Lower leg skin (tissue), 4 donors: Measurements from ENCODE around the gene FAM53B. TPM values are rescaled to one million over a fixed set of nuclear protein-coding genes. Genes with fewer than 3 reads are reported as not detected.
A peak's percentile ranks its signal among the peaks of the same experiment; 100 is the strongest.

Source experiments
- DNase-seq, 2 donors: peaks; one replicate each; pipeline ENCODE4 v3.0.0-alpha.2; 2019; ENCODE audit warnings: low spot score in 2 of 2
- H3K4me3 ChIP-seq: fragments of 200-600 bp; sonication (generic); 2 replicates; pipeline ENCODE4 v1.5.1; 2017; ENCODE audit warnings: mild to moderate bottlenecking, low read depth; ENCODE audit not compliant: poor library complexity, severe bottlenecking
- CTCF ChIP-seq, 3 donors: fragments of 450-650 bp; IDR thresholded peaks; one replicate each; pipeline ENCODE4 v1.5.1; 2016; ENCODE audit warnings: antibody characterized with exemption in 3 of 3, mild to moderate bottlenecking in 3 of 3, moderate library complexity in 2 of 3
- POLR2A ChIP-seq, 2 donors: fragments of 450-650 bp; IDR thresholded peaks; one replicate each; pipeline ENCODE4 v1.6.1; 2016 to 2017; ENCODE audit warnings: antibody characterized with exemption in 2 of 2, mild to moderate bottlenecking in 1 of 2, moderate library complexity in 1 of 2
- WGBS, 2 donors: methylation state at CpG; one replicate each; pipeline ENCODE4 v1.1.5; 2018; 5-methylcytosine and 5-hydroxymethylcytosine counted together
- intact Hi-C: fragments of 100-400 bp; cut with DNase I; formaldehyde crosslinking; loops from one replicate; pipeline ENCODE4 v1.15.0; 2023; ENCODE audit warnings: low total_unique reads
- total RNA-seq, 4 donors: library from RNA; depleted of rRNA; stranded (reverse); fragments of >200 nt; gene quantifications; one replicate each; pipeline ENCODE4 v1.1.0, GENCODE V29; 2016

The FAM53B gene
- total RNA-seq, 4 donors from 2014 or later: 41.5 to 69.1 (median 58.2) TPM

DNA sequence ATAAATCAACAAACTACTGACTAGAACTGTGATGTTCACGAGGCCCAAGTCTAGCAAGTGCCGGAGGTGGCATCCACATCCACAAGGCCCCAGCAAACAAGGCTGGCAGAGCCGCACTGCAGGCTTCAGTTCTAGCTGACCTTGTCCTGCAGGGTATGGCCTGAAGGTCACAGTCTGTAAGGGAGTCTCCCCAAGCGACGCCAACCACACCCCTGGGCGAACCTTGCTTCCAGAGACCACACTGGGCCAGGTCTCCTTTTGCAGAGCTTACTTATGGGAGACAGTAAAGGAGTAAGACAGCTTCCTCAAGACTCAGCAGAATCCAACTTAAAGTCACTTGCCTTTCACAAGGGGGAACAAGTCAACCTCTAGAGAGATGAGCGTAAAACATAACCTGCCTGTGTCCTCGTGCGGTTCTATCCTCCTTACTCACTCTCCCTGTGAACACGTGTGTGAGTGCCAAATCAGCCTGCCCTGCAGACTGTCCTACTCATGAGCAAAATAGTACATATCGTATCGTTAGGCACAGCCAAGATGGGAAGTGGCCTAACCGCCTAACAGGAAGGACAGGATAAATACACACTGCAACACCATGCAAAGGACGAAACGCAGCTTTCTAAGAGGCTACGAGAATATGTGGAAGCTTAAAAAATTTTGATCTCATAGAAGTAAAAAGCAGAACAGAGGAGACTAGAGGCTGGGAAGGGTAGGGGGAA lies 22.7 kb downstream of the FAM53B start:
- H3K4me3 ChIP-seq: no peak overlapping the region
- WGBS, 2 donors: 44 to 62% methylated on average over 16 of the region's 16 CpGs
- DNase-seq: peak in 1 of 2 donors; percentile 75
- TF ChIP-seq CTCF (IDR thresholded peaks at IDR 0.05): no peak
- no peak for TF ChIP-seq POLR2A (IDR thresholded peaks at IDR 0.05)
- intact Hi-C loops: no loop called here

GRCh38 chr10:124719213-124719851 lies 24.8 kb downstream of the FAM53B start:
- 36 to 38% methylated on average over 8 of the region's 8 CpGs for WGBS, 2 donors
- H3K4me3 ChIP-seq: no peak overlapping the region
- peak in 1 of 2 donors; percentile 71 for DNase-seq

GRCh38 chr10:124717911-124718741 lies 26.1 kb downstream of the FAM53B start:
- WGBS, 2 donors: 69 to 73% methylated on average over 12 of the region's 12 CpGs
- TF ChIP-seq CTCF (IDR thresholded peaks at IDR 0.05): no peak
- no peak for TF ChIP-seq POLR2A (IDR thresholded peaks at IDR 0.05)
- H3K4me3 ChIP-seq: no peak overlapping the region
- no peak for DNase-seq
- intact Hi-C loops: no loop called here

More at GRCh38 chr10:124719213-124719851, 24.8 kb downstream of the FAM53B start:
- intact Hi-C loops: no loop called here
- TF ChIP-seq CTCF (IDR thresholded peaks at IDR 0.05) (peak in 1 of 3 donors; percentile 16), POLR2A (IDR thresholded peaks at IDR 0.05) (no peak)

GRCh38 chr10:124717041-124717757 lies 27.0 kb downstream of the FAM53B start:
- DNase-seq: no peak
- intact Hi-C loops: no loop called here
- WGBS, 2 donors: 91 to 93% methylated on average over 9 of the region's 9 CpGs
- TF ChIP-seq POLR2A (IDR thresholded peaks at IDR 0.05): no peak
- no peak overlapping the region for H3K4me3 ChIP-seq

DNA sequence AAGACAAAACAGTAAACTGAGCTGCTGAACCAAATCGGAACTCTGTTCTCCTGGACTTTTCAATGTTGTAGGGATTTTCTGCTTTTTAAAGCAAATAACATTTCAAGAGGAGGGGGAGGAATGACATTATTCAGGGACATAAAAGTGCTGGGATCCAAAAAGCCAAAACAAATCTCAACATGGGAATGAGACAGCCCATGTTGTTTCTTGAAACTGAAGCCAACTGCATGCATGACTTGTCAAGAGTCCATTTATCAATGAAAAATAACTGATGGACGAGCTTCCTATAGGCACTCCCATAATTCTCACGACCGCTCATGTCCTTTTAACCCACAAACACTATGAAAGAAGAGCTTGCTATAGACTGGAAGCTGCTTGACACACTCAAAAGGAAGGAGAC lies 27.8 kb downstream of the FAM53B start:
- intact Hi-C loops: no loop called here
- no peak for DNase-seq
- TF ChIP-seq CTCF (IDR thresholded peaks at IDR 0.05) (no peak), POLR2A (IDR thresholded peaks at IDR 0.05) (no peak)
- H3K4me3 ChIP-seq: no peak overlapping the region
- 90 to 95% methylated on average over 4 of the region's 4 CpGs for WGBS, 2 donors
